KMS-11 (cell line): ENCODE results near the gene CNTN3.

Source experiments
- H2AFZ ChIP-seq: fragments of 200-600 bp; sonication (generic); 2 replicates; pipeline ENCODE4 v1.6.1; 2016; ENCODE audit warnings: antibody characterized with exemption, mixed run types, low read depth
- H3K27ac ChIP-seq: fragments of 200-600 bp; sonication (generic); 2 replicates; pipeline ENCODE4 v1.6.1; 2016; ENCODE audit warnings: mild to moderate bottlenecking, mixed run types
- H3K27me3 ChIP-seq: fragments of 200-600 bp; sonication (generic); 2 replicates; pipeline ENCODE4 v1.6.1; 2017; ENCODE audit warnings: mild to moderate bottlenecking, low read depth, mixed run types, moderate library complexity; ENCODE audit not compliant: insufficient read depth
- H3K36me3 ChIP-seq: fragments of 200-600 bp; sonication (generic); 2 replicates; pipeline ENCODE4 v1.6.1; 2017; ENCODE audit warnings: mild to moderate bottlenecking, mixed run types; ENCODE audit not compliant: insufficient read depth
- H3K4me1 ChIP-seq: fragments of 200-600 bp; sonication (generic); 2 replicates; pipeline ENCODE4 v1.6.1; 2016; ENCODE audit warnings: mild to moderate bottlenecking, low read depth, mixed run types; ENCODE audit not compliant: poor library complexity, severe bottlenecking
- H3K4me2 ChIP-seq: fragments of 200-600 bp; sonication (generic); 2 replicates; pipeline ENCODE4 v1.7.0; 2016; ENCODE audit warnings: mild to moderate bottlenecking, mixed run types
- H3K4me3 ChIP-seq: fragments of 200-600 bp; sonication (generic); IDR thresholded peaks from 2 replicates; pipeline ENCODE4 v1.6.1; 2017; ENCODE audit warnings: low read depth, low read length, mixed read lengths; ENCODE audit not compliant: insufficient read depth
- H3K79me2 ChIP-seq: fragments of 200-600 bp; sonication (generic); 2 replicates; pipeline ENCODE4 v1.6.1; 2016; ENCODE audit warnings: low read depth, mixed run types; ENCODE audit not compliant: insufficient read depth
- H3K9ac ChIP-seq: fragments of 200-600 bp; sonication (generic); 2 replicates; pipeline ENCODE4 v1.6.1; 2016; ENCODE audit warnings: mild to moderate bottlenecking, mixed run types
- H4K20me1 ChIP-seq: fragments of 200-600 bp; sonication (generic); 2 replicates; pipeline ENCODE4 v1.6.1; 2016; ENCODE audit warnings: mild to moderate bottlenecking, mixed run types; ENCODE audit not compliant: insufficient read depth
- TF ChIP-seq, protein P1 (sequence below): fragments of 200-600 bp; sonication (generic); conservative IDR thresholded peaks from 2 replicates; pipeline ENCODE4 v1.6.1; 2017; ENCODE audit warnings: low read depth, mild to moderate bottlenecking, antibody characterized with exemption, low read length, moderate library complexity, mixed read lengths

Gene CNTN3

DNA sequence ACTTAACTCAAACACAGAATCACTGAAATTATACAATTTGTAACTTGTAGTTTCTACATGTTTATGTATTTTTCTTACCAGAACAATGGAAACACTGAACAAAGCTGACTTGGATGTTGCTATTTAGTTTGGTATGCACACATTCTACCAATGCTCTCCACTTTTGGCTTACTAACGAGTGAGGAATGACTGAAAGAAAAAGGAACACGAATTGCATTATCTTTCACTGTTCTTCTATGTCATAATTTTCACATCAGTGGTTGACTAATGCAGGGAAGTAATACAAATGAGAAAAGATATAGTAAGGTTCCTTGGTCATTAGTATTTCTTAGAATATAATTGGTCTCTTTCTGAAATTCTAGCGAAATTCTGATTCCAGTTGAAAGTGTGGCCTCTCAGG, 9.8 kb upstream of the CNTN3 start:
- H3K9ac ChIP-seq: no peak overlapping the region
- H2AFZ ChIP-seq: no peak overlapping the region
- H3K4me1 ChIP-seq: no peaks in the 10 kb centered on the region
- no peak overlapping the region for H3K27ac ChIP-seq
- H3K4me2 ChIP-seq: no peak overlapping the region
- H3K79me2 ChIP-seq: no peaks in the 10 kb centered on the region
- TF ChIP-seq, protein P1, sequence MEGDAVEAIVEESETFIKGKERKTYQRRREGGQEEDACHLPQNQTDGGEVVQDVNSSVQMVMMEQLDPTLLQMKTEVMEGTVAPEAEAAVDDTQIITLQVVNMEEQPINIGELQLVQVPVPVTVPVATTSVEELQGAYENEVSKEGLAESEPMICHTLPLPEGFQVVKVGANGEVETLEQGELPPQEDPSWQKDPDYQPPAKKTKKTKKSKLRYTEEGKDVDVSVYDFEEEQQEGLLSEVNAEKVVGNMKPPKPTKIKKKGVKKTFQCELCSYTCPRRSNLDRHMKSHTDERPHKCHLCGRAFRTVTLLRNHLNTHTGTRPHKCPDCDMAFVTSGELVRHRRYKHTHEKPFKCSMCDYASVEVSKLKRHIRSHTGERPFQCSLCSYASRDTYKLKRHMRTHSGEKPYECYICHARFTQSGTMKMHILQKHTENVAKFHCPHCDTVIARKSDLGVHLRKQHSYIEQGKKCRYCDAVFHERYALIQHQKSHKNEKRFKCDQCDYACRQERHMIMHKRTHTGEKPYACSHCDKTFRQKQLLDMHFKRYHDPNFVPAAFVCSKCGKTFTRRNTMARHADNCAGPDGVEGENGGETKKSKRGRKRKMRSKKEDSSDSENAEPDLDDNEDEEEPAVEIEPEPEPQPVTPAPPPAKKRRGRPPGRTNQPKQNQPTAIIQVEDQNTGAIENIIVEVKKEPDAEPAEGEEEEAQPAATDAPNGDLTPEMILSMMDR: no peak
- no peaks in the 10 kb centered on the region for H4K20me1 ChIP-seq
- no peaks in the 10 kb centered on the region for H3K36me3 ChIP-seq
- no peaks in the 10 kb centered on the region for H3K27me3 ChIP-seq
- H3K4me3 ChIP-seq: no peak overlapping the region

- TF ChIP-seq, protein P1: no peak
- H3K79me2 ChIP-seq: no peaks in the 10 kb centered on the region
- H3K4me3 ChIP-seq: no peak overlapping the region
- no peak overlapping the region for H3K9ac ChIP-seq
- no peak overlapping the region for H3K4me2 ChIP-seq
- H3K27me3 ChIP-seq: no peaks in the 10 kb centered on the region
- no peaks in the 10 kb centered on the region for H4K20me1 ChIP-seq
- H3K4me1 ChIP-seq: no peaks in the 10 kb centered on the region
- no peak overlapping the region for H2AFZ ChIP-seq
- H3K27ac ChIP-seq: no peak overlapping the region
- H3K36me3 ChIP-seq: no peaks in the 10 kb centered on the region
These were observed 8.9 kb upstream of the CNTN3 start for GRCh38 chr3:74623261-74623836.

DNA sequence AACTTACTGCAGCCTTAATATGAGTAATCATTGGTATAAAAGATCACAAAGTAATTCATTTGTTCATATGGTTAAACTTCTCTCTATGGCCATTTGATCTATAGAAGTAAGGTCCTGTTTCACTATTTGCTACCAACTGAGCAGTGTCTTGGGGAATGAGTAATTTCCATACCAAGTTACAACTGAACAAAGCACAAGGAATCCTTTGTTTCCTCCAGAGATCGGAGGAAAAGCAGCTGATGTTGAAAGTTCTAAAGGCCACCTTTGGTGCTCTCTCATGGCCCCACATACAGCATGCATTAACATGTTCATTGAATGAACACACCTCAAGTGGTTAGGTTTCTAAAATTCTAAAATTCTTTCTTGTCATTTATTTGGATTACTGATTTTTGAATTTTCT, 7.1 kb upstream of the CNTN3 start:
- Histone ChIP-seq H3K79me2 (no peaks in the 10 kb centered on the region), H3K9ac (no peak overlapping the region), H3K4me3 (no peak overlapping the region), H3K4me2 (no peak overlapping the region), H3K36me3 (no peaks in the 10 kb centered on the region), H4K20me1 (no peaks in the 10 kb centered on the region), H3K4me1 (no peaks in the 10 kb centered on the region), H3K27ac (no peak overlapping the region), H3K27me3 (no peaks in the 10 kb centered on the region), H2AFZ (no peak overlapping the region)
- TF ChIP-seq, protein P1: no peak

DNA sequence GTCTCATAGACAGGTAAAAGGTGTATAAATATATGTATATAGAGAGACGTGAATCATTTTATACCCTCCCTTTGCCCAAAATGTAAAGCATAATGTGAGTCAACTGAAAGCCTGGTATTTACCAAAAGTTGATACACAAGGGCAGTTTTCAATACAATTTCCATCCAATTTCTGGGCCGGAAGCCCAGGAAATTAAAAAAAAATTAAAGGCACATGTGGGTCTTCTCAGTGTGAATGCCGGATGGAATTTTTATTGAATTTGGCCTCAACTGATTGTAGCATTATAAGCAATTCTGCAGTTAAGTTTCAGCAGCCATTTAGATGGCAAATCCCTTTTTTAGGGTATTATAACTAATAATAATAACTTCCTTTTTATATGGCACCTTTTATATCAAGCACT, 3.3 kb upstream of the CNTN3 start:
- Histone ChIP-seq H3K27me3 (no peaks in the 10 kb centered on the region), H2AFZ (no peak overlapping the region), H3K79me2 (no peaks in the 10 kb centered on the region), H3K4me3 (no peak overlapping the region), H3K4me1 (no peaks in the 10 kb centered on the region), H3K27ac (no peak overlapping the region), H3K4me2 (no peak overlapping the region), H3K9ac (no peak overlapping the region), H3K36me3 (no peaks in the 10 kb centered on the region), H4K20me1 (no peaks in the 10 kb centered on the region)
- TF ChIP-seq, protein P1: no peak
